Glutamatergic neuron (in vitro differentiated cells): ENCODE measurements around the gene CLDN20. TPM values are rescaled to one million over a fixed set of nuclear protein-coding genes. Genes with fewer than 3 reads are reported as not detected.
A peak's percentile ranks its signal among the peaks of the same experiment; 100 is the strongest.

ENCODE experiments used
- DNase-seq: peaks from one replicate; pipeline ENCODE4 v3.0.0; 2022
- H3K27ac Mint-ChIP-seq: one replicate; pipeline ENCODE4 v1.8.0; 2020; ENCODE audit warnings: mild to moderate bottlenecking, mixed read lengths, inconsistent platforms; ENCODE audit not compliant: unreplicated experiment
- H3K27me3 Mint-ChIP-seq: one replicate; pipeline ENCODE4 v1.8.0; 2020; ENCODE audit warnings: mild to moderate bottlenecking, moderate library complexity, mixed read lengths, inconsistent platforms; ENCODE audit not compliant: unreplicated experiment
- H3K36me3 Mint-ChIP-seq: one replicate; pipeline ENCODE4 v1.8.0; 2020; ENCODE audit warnings: mild to moderate bottlenecking, mixed read lengths, inconsistent platforms; ENCODE audit not compliant: unreplicated experiment
- H3K4me1 Mint-ChIP-seq: one replicate; pipeline ENCODE4 v1.8.0; 2020; ENCODE audit warnings: mild to moderate bottlenecking, low read depth, mixed read lengths, inconsistent platforms; ENCODE audit not compliant: unreplicated experiment
- H3K4me3 Mint-ChIP-seq: one replicate; pipeline ENCODE4 v1.8.0; 2020; ENCODE audit warnings: mild to moderate bottlenecking, mixed read lengths, inconsistent platforms; ENCODE audit not compliant: unreplicated experiment
- H3K9me3 Mint-ChIP-seq: one replicate; pipeline ENCODE4 v1.8.0; 2020; ENCODE audit warnings: mild to moderate bottlenecking, moderate library complexity, mixed read lengths, inconsistent platforms; ENCODE audit not compliant: unreplicated experiment
- total RNA-seq: library from RNA; stranded (reverse); fragmentation: NEBNext Ultra II Directional; extraction: Animal tissue kit (Norgen Biotek cat#: 25700); gene quantifications from one replicate; pipeline ENCODE4 v1.2.1, GENCODE V29; 2021; ENCODE audit not compliant: unreplicated experiment
- TF ChIP-seq, protein P1 (sequence below): fragments of 200-600 bp; sonication (generic); IDR thresholded peaks from one replicate; pipeline ENCODE4 v1.5.0; 2021; ENCODE audit not compliant: partially characterized antibody, unreplicated experiment

Gene CLDN20
- total RNA-seq, 1 donor from 2014 or later = not detected

DNA sequence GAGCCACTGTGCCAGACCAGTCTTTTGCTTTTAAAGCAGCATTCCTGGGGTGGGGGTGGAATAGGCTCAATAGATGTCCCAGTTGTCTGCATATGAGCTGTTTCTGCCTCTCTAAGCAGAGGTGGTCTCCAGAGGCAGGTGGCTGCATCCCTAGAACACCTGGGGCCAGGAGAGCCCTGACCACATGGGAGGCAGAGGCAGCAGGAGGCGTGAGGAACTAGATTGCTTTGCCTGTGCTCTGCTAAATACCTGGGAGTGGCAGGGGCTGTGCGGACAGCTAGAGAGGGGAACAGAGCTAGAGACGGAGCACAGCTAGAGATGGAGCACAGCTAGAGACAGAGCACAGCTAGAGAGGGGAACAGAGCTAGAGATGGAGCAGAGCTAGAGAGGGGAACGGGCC is 29.1 kb upstream of the CLDN20 start:
- Mint-ChIP-seq H3K4me1 (peaks cover 11% of the 10 kb centered on the region), H3K9me3 (peaks cover 23% of the 10 kb centered on the region), H3K27me3 (peaks cover 13% of the 10 kb centered on the region), H3K4me3 (no peak overlapping the region), H3K36me3 (peaks cover 32% of the 10 kb centered on the region), H3K27ac (peak overlapping the region; percentile 70)
- DNase-seq = no peak
- TF ChIP-seq, protein P1, sequence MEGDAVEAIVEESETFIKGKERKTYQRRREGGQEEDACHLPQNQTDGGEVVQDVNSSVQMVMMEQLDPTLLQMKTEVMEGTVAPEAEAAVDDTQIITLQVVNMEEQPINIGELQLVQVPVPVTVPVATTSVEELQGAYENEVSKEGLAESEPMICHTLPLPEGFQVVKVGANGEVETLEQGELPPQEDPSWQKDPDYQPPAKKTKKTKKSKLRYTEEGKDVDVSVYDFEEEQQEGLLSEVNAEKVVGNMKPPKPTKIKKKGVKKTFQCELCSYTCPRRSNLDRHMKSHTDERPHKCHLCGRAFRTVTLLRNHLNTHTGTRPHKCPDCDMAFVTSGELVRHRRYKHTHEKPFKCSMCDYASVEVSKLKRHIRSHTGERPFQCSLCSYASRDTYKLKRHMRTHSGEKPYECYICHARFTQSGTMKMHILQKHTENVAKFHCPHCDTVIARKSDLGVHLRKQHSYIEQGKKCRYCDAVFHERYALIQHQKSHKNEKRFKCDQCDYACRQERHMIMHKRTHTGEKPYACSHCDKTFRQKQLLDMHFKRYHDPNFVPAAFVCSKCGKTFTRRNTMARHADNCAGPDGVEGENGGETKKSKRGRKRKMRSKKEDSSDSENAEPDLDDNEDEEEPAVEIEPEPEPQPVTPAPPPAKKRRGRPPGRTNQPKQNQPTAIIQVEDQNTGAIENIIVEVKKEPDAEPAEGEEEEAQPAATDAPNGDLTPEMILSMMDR = no peak

DNA sequence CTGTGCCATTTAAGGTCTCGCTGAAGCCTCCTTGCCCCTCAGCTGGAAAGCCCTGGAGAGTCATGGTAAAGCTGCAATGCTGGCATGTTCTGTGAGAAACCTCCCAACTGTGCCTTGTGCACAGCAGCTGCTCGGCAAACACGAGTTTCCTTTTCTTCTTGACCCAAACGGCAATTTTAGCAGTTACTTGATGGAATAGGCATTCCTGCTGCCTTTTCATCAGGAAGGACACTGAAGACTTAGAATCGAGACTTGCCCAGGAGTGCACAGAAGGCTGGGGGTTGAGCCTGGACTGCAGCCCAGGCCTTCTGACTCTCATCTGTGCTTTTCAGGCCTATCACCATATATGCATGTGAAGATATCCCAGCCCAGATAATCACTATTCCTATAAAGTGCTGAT is 28.7 kb upstream of the CLDN20 start:
- H3K27ac Mint-ChIP-seq = peak overlapping the region; percentile 70
- no peak for DNase-seq
- peaks cover 35% of the 10 kb centered on the region for H3K36me3 Mint-ChIP-seq
- peaks cover 24% of the 10 kb centered on the region for H3K9me3 Mint-ChIP-seq
- TF ChIP-seq, protein P1 = no peak
- peaks cover 14% of the 10 kb centered on the region for H3K4me1 Mint-ChIP-seq
- no peak overlapping the region for H3K4me3 Mint-ChIP-seq
- H3K27me3 Mint-ChIP-seq = peaks cover 10% of the 10 kb centered on the region

DNA sequence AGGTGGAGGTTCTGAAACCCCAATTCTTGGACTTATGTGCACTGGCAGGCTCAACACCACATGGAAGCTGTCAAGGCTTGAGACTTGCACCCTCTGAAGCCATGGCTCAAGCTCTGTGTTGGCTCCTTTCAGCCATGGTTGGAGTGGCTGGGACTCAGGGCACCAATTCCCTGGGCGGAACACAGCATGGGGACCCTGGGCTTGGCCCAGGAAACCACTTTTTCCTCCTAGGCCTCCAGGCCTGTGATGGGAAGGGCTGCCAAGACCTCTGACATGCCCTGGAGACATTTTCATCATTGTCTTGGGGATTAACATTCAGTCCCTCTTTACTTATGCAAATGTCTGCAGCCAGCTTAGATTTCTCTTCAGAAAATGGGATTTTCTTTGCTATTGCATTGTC is 26.2 kb upstream of the CLDN20 start:
- Mint-ChIP-seq H3K36me3 (peaks cover 38% of the 10 kb centered on the region), H3K27me3 (peaks cover 3% of the 10 kb centered on the region), H3K4me1 (peaks cover 13% of the 10 kb centered on the region), H3K4me3 (no peak overlapping the region), H3K9me3 (peaks cover 25% of the 10 kb centered on the region), H3K27ac (no peak overlapping the region)
- no peak for DNase-seq
- TF ChIP-seq, protein P1 = no peak

DNA sequence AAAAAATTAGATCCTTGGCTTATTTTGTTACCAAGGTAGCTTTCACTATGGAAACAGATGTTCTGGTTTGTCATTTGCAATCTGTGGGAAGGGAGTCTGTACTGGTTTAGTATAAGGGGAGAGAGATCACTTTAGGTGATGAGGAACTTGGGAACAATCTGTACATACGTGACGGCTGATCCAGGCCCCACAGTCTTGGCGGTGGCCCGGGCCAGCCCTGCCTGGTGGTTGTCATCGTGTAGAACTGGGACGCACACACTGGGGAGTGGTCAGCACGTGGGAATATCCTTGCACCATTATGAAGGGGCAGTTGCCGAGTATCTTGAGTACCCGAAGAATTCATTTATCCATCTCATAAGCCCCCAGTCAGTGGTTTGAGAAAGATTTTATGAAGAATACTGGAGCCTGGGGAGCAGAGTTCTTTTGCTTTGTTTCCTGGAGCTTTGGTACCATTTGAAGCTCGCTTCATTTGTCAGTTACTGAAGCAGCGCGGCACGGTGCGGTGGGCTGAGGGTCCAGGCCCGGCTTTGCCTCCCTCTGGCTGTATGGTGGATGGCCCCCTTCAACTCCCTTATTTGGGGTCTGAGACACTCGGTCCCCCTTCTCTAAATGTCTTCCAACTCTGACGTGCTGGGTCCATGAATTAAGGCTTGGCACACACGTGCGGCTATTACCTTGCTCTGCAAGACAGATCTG is 22.8 kb upstream of the CLDN20 start:
- Mint-ChIP-seq H3K27me3 (peaks cover 3% of the 10 kb centered on the region), H3K27ac (no peak overlapping the region), H3K4me1 (peaks cover 8% of the 10 kb centered on the region), H3K4me3 (no peak overlapping the region), H3K36me3 (peaks cover 36% of the 10 kb centered on the region), H3K9me3 (peaks cover 17% of the 10 kb centered on the region)
- DNase-seq = no peak
- TF ChIP-seq, protein P1 = no peak

DNA sequence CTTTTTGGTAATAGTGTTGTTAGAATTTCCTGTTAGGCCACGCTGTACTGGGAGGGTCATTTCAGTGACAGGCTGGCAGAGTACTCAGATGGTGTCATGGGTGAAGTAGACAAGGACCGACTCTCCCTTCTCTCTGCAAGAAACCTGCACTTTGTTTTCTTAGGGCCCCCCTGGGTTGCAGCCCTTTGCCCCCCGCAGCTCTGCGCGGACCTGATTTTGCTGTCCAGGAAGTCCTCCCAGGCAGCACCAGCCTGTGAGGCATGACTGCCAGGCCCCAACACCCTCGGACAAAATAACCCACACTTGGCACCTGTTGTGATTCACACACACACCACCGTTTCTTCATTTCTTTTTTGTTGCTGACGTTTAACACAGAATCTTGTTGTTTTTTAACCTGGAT is 21.8 kb upstream of the CLDN20 start:
- peaks cover 8% of the 10 kb centered on the region for H3K4me1 Mint-ChIP-seq
- H3K27me3 Mint-ChIP-seq = peaks cover 3% of the 10 kb centered on the region
- TF ChIP-seq, protein P1 = no peak
- no peak overlapping the region for H3K27ac Mint-ChIP-seq
- peaks cover 30% of the 10 kb centered on the region for H3K36me3 Mint-ChIP-seq
- H3K4me3 Mint-ChIP-seq = no peak overlapping the region
- DNase-seq = no peak
- H3K9me3 Mint-ChIP-seq = peaks cover 16% of the 10 kb centered on the region
